ENCODE measurements around the gene RBM39.

Gene RBM39

DNA sequence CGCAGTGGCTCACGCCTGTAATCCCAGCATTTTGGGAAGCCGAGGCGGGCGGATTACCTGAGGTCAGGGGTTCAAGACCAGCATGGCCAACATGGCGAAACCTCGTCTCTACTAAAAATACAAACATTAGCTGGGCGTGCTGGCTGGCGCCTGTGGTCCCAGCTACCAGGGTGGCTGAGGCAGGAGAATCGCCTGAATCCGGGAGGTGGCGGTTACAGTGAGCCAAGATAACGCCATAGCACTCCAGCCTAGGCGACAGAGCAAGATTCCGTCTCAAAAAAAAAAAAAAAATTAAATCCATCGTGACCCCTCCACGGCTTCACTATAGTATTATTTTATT lies 76.1 kb downstream of the RBM39 start:
- DNase-seq, result no peak

DNA sequence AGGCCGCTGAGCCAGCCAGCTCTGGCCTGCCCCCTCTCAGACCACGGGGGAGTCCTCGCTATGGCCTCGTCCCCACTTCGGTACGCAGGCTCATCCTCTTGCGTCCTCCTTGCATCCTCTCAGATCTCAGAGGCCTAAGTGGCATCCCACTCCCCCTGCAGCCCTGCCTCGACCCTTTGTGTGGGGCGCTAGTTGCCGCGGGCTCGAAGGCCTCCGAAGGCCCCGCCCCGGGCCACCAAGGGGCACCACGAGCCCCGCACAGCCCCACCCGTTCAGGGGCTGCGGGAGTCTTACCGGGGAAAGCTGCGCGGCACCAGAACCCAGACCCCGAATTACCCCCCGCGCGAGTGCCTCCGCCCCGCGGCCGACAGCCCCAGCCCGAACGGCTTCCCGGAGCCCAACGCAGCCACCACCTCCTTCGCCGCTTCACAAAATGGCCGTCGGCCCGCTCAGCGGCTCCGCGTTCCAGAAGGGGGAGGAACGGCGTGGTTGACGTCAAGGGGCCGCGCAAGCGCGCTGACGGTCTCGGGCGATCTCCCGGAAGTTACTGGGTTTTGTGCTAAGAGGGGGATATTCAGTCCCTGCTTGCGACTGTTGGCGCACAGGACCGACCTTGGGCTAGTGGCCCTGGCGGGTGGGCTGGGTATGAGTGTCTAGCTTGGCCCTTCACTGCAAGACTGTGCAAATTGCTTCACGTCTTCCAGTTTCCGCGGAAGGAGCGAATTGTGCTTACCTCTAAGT lies 77.4 kb downstream of the RBM39 start, which contains the start of the genes CPNE1 and RBM12:
Gene CPNE1, minus strand, starts transcription at position 435 of the 741 bp plus-strand sequence. CDS start 31,977 bp downstream, outside the sequence.
Gene RBM12, minus strand, starts transcription at position 435 of the 741 bp plus-strand sequence. CDS start 9,578 bp downstream, outside the sequence.
- peak; percentile 82 for DNase-seq

GRCh38 chr20:35663516-35664465 lies 78.3 kb downstream of the RBM39 start:
- DNase-seq, result no peak

GRCh38 chr20:35662551-35662950 lies 79.5 kb downstream of the RBM39 start:
- DNase-seq, result no peak

DNA sequence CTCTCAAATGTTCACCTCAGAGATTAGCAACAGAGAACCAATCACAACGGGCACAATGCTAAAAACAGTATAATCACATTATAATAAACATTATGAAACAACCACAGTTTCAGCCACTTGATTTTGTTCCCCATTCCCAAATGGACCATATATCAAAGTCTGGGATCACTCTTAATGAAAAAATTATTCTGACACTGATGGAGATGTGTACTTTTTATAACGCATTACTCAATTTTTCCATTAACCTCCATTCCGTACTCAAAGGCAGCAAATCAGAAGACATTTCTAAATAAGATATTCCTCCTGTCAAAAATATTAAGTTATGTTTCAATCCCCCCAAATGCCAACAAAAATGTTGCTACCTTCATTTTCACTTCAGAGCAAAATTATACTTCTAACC lies 80.2 kb downstream of the RBM39 start:
- no peak for DNase-seq

DNA sequence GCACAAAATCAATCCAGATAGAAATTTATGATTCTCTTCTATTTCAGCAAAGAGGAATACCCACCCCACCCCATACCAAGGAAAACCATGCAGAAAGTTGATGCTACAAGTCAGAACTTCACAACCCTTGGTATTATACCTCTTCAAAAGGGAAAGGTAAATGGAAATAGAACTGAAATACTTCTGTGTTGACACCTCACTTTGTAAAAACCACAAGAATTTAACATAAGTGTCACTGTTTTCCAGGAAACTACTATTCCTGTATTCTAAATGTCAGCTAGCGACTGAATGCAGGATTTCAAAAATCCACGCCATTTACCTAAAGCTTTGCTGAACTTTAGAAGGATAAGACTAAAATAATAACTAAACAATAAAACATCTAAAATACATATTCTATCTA lies 81.0 kb downstream of the RBM39 start:
- no peak for DNase-seq

DNA sequence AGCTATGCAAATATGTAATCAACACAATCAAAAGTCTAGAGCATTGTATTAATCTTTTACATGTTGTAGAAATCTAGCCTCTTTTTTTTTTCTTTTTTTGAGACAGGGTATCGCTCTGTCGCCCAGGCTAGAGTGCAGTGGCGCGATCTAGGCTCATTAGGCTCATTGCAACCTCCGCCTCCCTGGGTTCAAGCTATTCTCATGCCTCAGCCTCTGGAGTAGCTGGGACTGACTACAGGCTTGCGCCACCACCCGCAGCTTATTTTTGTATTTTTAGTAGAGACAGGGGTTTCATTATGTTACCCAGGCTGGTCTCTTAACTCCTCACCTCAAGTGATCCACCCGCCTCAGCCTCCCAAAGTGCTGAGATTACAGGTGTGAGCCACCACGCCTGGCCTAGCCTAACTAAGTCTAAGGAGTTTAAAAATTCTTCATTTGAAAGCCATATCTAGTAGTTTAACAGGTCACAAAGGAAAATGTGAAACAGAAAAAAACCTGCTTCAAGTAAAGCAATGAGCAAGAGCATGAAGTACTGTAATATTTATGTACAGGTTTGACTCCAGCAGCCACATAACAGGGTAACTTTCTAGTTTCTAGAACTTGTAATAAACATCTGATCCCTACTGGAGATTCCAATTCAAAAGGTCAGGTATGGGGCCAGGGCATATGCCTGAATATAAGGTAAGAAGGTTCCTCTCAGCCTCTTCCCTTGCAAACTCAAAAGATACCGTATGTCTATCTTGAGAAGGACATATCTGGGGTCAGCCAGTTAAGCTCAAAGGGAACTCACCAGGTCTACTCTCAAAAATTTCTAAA lies 81.7 kb downstream of the RBM39 start:
- DNase-seq, result no peak

- DNase-seq, result no peak
Observed at GRCh38 chr20:35657271-35657670, 84.8 kb downstream of the RBM39 start.

DNA sequence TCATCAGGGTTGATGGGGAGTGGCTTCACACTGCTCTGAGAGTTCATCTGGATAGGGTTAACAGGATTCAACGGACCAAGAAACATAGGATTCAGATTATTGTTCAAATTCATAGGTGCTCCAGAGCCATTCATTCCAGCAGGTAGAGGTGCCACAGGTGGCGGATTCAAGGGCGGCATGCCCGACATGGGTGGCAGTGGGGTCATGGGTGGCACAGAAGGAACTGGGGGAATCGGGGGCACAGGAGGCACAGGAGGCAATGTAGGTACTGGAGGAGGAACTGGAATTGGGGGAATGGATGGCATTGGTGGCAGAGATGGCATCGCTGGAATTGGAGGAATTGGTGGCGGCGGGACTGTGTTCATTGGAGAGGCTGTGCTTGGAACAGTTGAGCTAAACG lies 87.6 kb downstream of the RBM39 start:
- no peak for DNase-seq

DNA sequence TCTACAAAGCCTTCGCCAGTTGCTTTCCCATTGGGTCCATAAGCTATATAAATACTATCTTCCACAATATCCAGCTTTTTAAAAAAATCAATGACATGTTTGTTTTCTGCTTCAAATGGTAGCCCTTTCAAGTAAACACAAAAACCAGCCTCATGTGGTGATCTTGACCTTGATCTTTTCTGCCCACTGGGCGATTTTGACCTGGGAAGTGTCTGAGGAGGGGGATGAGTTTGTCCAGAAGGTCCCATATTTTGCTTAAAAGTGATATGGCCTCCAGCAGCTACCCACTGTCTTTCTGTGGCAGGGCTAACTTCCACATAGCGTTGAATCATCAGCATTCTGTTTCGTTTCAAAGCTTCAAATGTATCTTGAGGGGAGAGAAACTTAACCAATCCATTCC lies 88.2 kb downstream of the RBM39 start:
- DNase-seq, result no peak

All from DMS153 (cell line).